Erythroblast (primary cell): Measurements from ENCODE around the gene SELENOT.

Experiments
- GATA1 ChIP-seq: IDR thresholded peaks from 2 replicates; pipeline ENCODE4 v1.6.1; 2011; ENCODE audit warnings: low read depth, mild to moderate bottlenecking, control low read depth, low read length, moderate library complexity
- POLR2A ChIP-seq: IDR thresholded peaks from 2 replicates; pipeline ENCODE4 v1.6.1; 2011; ENCODE audit warnings: mild to moderate bottlenecking, low read length

DNA sequence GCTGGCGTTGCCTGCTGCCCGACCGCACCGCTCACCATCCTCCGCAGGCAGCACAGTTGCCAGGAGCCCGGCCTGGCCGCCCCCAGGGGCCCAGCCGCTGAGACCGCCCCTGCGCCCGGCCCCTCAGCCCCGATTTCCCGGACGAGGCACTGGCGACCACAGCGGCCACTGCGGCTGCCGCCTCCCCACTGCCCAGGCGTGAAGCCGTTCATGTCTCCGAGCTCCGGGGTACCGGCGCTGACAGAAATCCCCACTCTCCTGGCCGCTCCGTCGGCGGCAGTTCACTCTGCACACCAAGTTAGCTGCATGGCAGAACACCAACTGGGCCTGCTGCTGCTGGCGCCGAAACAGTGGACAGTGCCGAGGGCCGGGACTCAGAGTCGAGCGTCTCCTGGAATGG, 8.5 kb downstream of the SELENOT start:
- TF ChIP-seq POLR2A (no peak), GATA1 (no peak)
